Measurements from ENCODE around the gene NPAS2.

GRCh38 chr2:100888601-100889000 is 68.7 kb downstream of the NPAS2 start:
- TF ChIP-seq POLR2AphosphoS5 (IDR thresholded peaks at IDR 0.05; ENCODE audit: low read depth, low read length), result no peak
- TF ChIP-seq, protein P1, sequence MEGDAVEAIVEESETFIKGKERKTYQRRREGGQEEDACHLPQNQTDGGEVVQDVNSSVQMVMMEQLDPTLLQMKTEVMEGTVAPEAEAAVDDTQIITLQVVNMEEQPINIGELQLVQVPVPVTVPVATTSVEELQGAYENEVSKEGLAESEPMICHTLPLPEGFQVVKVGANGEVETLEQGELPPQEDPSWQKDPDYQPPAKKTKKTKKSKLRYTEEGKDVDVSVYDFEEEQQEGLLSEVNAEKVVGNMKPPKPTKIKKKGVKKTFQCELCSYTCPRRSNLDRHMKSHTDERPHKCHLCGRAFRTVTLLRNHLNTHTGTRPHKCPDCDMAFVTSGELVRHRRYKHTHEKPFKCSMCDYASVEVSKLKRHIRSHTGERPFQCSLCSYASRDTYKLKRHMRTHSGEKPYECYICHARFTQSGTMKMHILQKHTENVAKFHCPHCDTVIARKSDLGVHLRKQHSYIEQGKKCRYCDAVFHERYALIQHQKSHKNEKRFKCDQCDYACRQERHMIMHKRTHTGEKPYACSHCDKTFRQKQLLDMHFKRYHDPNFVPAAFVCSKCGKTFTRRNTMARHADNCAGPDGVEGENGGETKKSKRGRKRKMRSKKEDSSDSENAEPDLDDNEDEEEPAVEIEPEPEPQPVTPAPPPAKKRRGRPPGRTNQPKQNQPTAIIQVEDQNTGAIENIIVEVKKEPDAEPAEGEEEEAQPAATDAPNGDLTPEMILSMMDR (IDR thresholded peaks at IDR 0.05; ENCODE audit: control extremely low read depth in 1 of 3, insufficient read depth in 1 of 3, low read depth in 1 of 3, low read length in 3 of 3), result no peak
- no peak for TF ChIP-seq EZH2 (IDR thresholded peaks at IDR 0.05; ENCODE audit: low read depth, low read length, severe bottlenecking)
- no peak for TF ChIP-seq POLR2A (IDR thresholded peaks at IDR 0.05; ENCODE audit: control extremely low read depth in 1 of 2, low read depth in 2 of 2, low read length in 2 of 2)
- no peak for TF ChIP-seq ATF3 (IDR thresholded peaks at IDR 0.05; ENCODE audit: insufficient read depth, low read depth, low read length)

Data from H1 (cell line).